Uterus (tissue), 4 donors: ENCODE data around the gene C1orf141. TPM values are rescaled to one million over a fixed set of nuclear protein-coding genes. Genes with fewer than 3 reads are reported as not detected.

Source experiments
- DNase-seq, 2 donors: peaks; one replicate each; pipeline ENCODE4 v3.0.0-alpha.2; 2019 to 2020
- H3K27ac ChIP-seq, 2 donors: fragments of 200-600 bp; sonication (generic); 1 replicate in 1 of 2; 2 replicates in 1 of 2; pipeline ENCODE4 v1.5.1; 2016 to 2018
- H3K27me3 ChIP-seq, 2 donors: fragments of 200-600 bp; sonication (generic); one replicate each; pipeline ENCODE4 v1.5.1; 2018 to 2019; ENCODE audit warnings: control low read depth in 1 of 2
- H3K36me3 ChIP-seq, 2 donors: fragments of 200-600 bp; sonication (generic); one replicate each; pipeline ENCODE4 v1.5.1; 2019; ENCODE audit warnings: control low read depth in 1 of 2
- H3K4me1 ChIP-seq, 2 donors: fragments of 200-600 bp; sonication (generic); one replicate each; pipeline ENCODE4 v1.5.1; 2018 to 2019; ENCODE audit warnings: control low read depth in 1 of 2
- H3K4me3 ChIP-seq, 2 donors: fragments of 200-600 bp; sonication (generic); 1 replicate in 1 of 2; 2 replicates in 1 of 2; pipeline ENCODE4 v1.5.1; 2018 to 2019; ENCODE audit warnings: mild to moderate bottlenecking in 1 of 2
- H3K9me3 ChIP-seq, 2 donors: fragments of 200-600 bp; sonication (generic); one replicate each; pipeline ENCODE4 v1.5.1; 2019; ENCODE audit warnings: control low read depth in 1 of 2
- CTCF ChIP-seq, 4 experiments: fragments of 200-600 bp in 2 of 4; fragments of 450-650 bp in 2 of 4; sonication (generic) in 2 of 4; IDR thresholded peaks; one replicate each; pipeline ENCODE4 v1.5.1; 2016 to 2019; ENCODE audit warnings: antibody characterized with exemption in 4 of 4, mild to moderate bottlenecking in 2 of 4, moderate library complexity in 1 of 4
- POLR2A ChIP-seq, 2 donors: fragments of 450-650 bp; IDR thresholded peaks; one replicate each; pipeline ENCODE4 v1.6.1; 2016; ENCODE audit warnings: antibody characterized with exemption in 2 of 2, mild to moderate bottlenecking in 1 of 2, moderate library complexity in 1 of 2
- intact Hi-C: fragments of 100-400 bp; cut with DNase I; formaldehyde crosslinking; loops from one replicate; pipeline ENCODE4 v1.15.1; 2023; ENCODE audit warnings: low total_unique reads
- total RNA-seq, 4 donors: library from RNA; depleted of rRNA in 3 of 4; stranded (reverse); fragments of >200 nt in 3 of 4; gene quantifications; one replicate each; pipeline versions ENCODE4 v1.1.0 to v1.2.4, GENCODE V29; 2014 to 2023
- donor health status: DM: yes; HTN: yes; CAD: no.

Gene C1orf141
- total RNA-seq, 4 donors from 2014 or later, result not detected

GRCh38 chr1:67061266-67061665 lies 73.5 kb downstream of the C1orf141 start:
- intact Hi-C loops, result no loop called here
- TF ChIP-seq CTCF (IDR thresholded peaks at IDR 0.05), result no peak
- TF ChIP-seq POLR2A (IDR thresholded peaks at IDR 0.05), result no peak
- no peak for DNase-seq
- H3K4me1 ChIP-seq, result no peaks in the 10 kb centered on the region
- H3K9me3 ChIP-seq, result no peaks in the 10 kb centered on the region
- H3K27me3 ChIP-seq, result no peaks in the 10 kb centered on the region
- H3K36me3 ChIP-seq, result no peaks in the 10 kb centered on the region
- H3K4me3 ChIP-seq, result no peak overlapping the region
- H3K27ac ChIP-seq, result no peak overlapping the region

GRCh38 chr1:67060811-67061218 lies 74.0 kb downstream of the C1orf141 start:
- H3K4me1 ChIP-seq, result no peaks in the 10 kb centered on the region
- no peaks in the 10 kb centered on the region for H3K9me3 ChIP-seq
- H3K27me3 ChIP-seq, result no peaks in the 10 kb centered on the region
- H3K4me3 ChIP-seq, result no peak overlapping the region
- TF ChIP-seq POLR2A (IDR thresholded peaks at IDR 0.05) (no peak), CTCF (IDR thresholded peaks at IDR 0.05) (no peak)
- H3K27ac ChIP-seq, result no peak overlapping the region
- intact Hi-C loops, result no loop called here
- no peaks in the 10 kb centered on the region for H3K36me3 ChIP-seq
- DNase-seq, result no peak

- Histone ChIP-seq H3K36me3 (no peaks in the 10 kb centered on the region), H3K4me1 (no peaks in the 10 kb centered on the region), H3K27me3 (no peaks in the 10 kb centered on the region), H3K9me3 (no peaks in the 10 kb centered on the region), H3K27ac (no peak overlapping the region), H3K4me3 (no peak overlapping the region)
- intact Hi-C loops, result no loop called here
- TF ChIP-seq POLR2A (IDR thresholded peaks at IDR 0.05) (no peak), CTCF (IDR thresholded peaks at IDR 0.05) (no peak)
- no peak for DNase-seq
Observed at GRCh38 chr1:67059346-67059745, 75.4 kb downstream of the C1orf141 start.

- Histone ChIP-seq H3K27ac (no peak overlapping the region), H3K9me3 (no peaks in the 10 kb centered on the region), H3K36me3 (no peaks in the 10 kb centered on the region), H3K4me3 (no peak overlapping the region), H3K4me1 (no peaks in the 10 kb centered on the region), H3K27me3 (no peaks in the 10 kb centered on the region)
- TF ChIP-seq CTCF (IDR thresholded peaks at IDR 0.05), result no peak
- no peak for TF ChIP-seq POLR2A (IDR thresholded peaks at IDR 0.05)
- no peak for DNase-seq
- intact Hi-C loops, result no loop called here
Observed at GRCh38 chr1:67058761-67059160, 76.0 kb downstream of the C1orf141 start.

GRCh38 chr1:67058242-67058641 lies 76.5 kb downstream of the C1orf141 start:
- Histone ChIP-seq H3K27ac (no peak overlapping the region), H3K36me3 (no peaks in the 10 kb centered on the region), H3K4me1 (no peaks in the 10 kb centered on the region), H3K27me3 (no peaks in the 10 kb centered on the region), H3K4me3 (no peak overlapping the region), H3K9me3 (no peaks in the 10 kb centered on the region)
- TF ChIP-seq POLR2A (IDR thresholded peaks at IDR 0.05) (no peak), CTCF (IDR thresholded peaks at IDR 0.05) (no peak)
- intact Hi-C loops, result no loop called here
- no peak for DNase-seq
